DMS53 treated with DMSO at 0.1 percent for 48 hours (cell line): ENCODE measurements around the gene HTRA3.
A peak's percentile ranks its signal among the peaks of the same experiment; 100 is the strongest.

Experiments
- DNase-seq: peaks from one replicate; lab custom pipeline; 2025; ENCODE audit not compliant: unreplicated experiment; lab: John Stamatoyannopoulos, UW

Gene HTRA3

GRCh38 chr4:8269535-8270417 is at the start of gene HTRA3:
TSS of gene HTRA3 (plus strand) at chr4:8269754. CDS start at chr4:8269969, 215 bp downstream.
- no peak for DNase-seq

GRCh38 chr4:8220661-8221450 is 48.7 kb upstream of the HTRA3 start:
- no peak for DNase-seq

- no peak for DNase-seq
Observed at GRCh38 chr4:8221476-8221875, 48.1 kb upstream of the HTRA3 start.

- DNase-seq = no peak
Observed at GRCh38 chr4:8221985-8222384, 47.6 kb upstream of the HTRA3 start.

GRCh38 chr4:8222609-8223388 is 46.8 kb upstream of the HTRA3 start:
- DNase-seq = no peak

- DNase-seq = no peak
Observed at GRCh38 chr4:8224267-8224974, 45.1 kb upstream of the HTRA3 start.

GRCh38 chr4:8224975-8225625 is 44.5 kb upstream of the HTRA3 start:
- DNase-seq = no peak

- DNase-seq = no peak
Observed at GRCh38 chr4:8225706-8226443, 43.7 kb upstream of the HTRA3 start.

GRCh38 chr4:8227201-8227770 is 42.3 kb upstream of the HTRA3 start:
- DNase-seq = no peak

- DNase-seq = no peak
Observed at GRCh38 chr4:8227771-8228318, 41.7 kb upstream of the HTRA3 start.

GRCh38 chr4:8228319-8229250 is 41.0 kb upstream of the HTRA3 start:
- peak; percentile 59 for DNase-seq

GRCh38 chr4:8229331-8229975 is 40.1 kb upstream of the HTRA3 start:
- DNase-seq = no peak

GRCh38 chr4:8230033-8230432 is 39.5 kb upstream of the HTRA3 start:
- no peak for DNase-seq

- no peak for DNase-seq
Observed at GRCh38 chr4:8230891-8231290, 38.7 kb upstream of the HTRA3 start.

GRCh38 chr4:8231551-8232049 is 38.0 kb upstream of the HTRA3 start:
- DNase-seq = no peak

GRCh38 chr4:8232748-8233147 is 36.8 kb upstream of the HTRA3 start:
- DNase-seq = no peak
